IMR-90 (cell line): ENCODE measurements around the gene RIN1. TPM values are rescaled to one million over a fixed set of nuclear protein-coding genes. Genes with fewer than 3 reads are reported as not detected.

Experiments
- ATAC-seq: fragments of 200-7000 bp; cut with Tn5 transposase; 2 replicates; pipeline ENCODE4 v1.9.1; 2020; ENCODE audit warnings: low read depth, mild to moderate bottlenecking, moderate library complexity
- BruUV-seq: library from RNA; stranded (reverse); fragments of 400-500 nt; replicated peaks from 2 replicates; lab custom pipeline; 2021; lab: Mats Ljungman, UMichigan
- CTCF ChIA-PET: fragments of 300-600 bp; formaldehyde crosslinking; extraction: SDS; loops from one replicate; lab custom pipeline; 2021; ENCODE audit warnings: antibody characterized with exemption; lab: Yijun Ruan, JAX
- POLR2A ChIA-PET: fragments of 300-600 bp; sonication (Branson Sonifier 250); formaldehyde crosslinking; loops from one replicate; lab custom pipeline; 2022; ENCODE audit warnings: antibody characterized with exemption; ENCODE audit not compliant: unreplicated experiment; lab: Charles Lee
- DNase-seq: peaks from one replicate; pipeline ENCODE4 v3.0.0; 2013
- H2AFZ ChIP-seq: replicated peaks from 2 replicates; pipeline ENCODE3; 2013; ENCODE audit warnings: low read length, mild to moderate bottlenecking; ENCODE audit not compliant: poor library complexity
- H2AK5ac ChIP-seq: 2 replicates; pipeline ENCODE4 v1.6.1; 2013; ENCODE audit warnings: low read depth, low read length, inconsistent platforms
- H2AK9ac ChIP-seq: replicated peaks from 2 replicates; pipeline ENCODE3; 2013; ENCODE audit warnings: mild to moderate bottlenecking, low read depth, low read length, moderate library complexity; ENCODE audit not compliant: poor library complexity
- H2BK120ac ChIP-seq: 2 replicates; pipeline ENCODE4 v1.6.1; 2013; ENCODE audit warnings: low read depth, low read length, inconsistent platforms
- H2BK15ac ChIP-seq: 3 replicates; pipeline ENCODE4 v1.6.1; 2013; ENCODE audit warnings: low read depth, low read length, inconsistent platforms
- H2BK20ac ChIP-seq: 2 replicates; pipeline ENCODE4 v1.6.1; 2013; ENCODE audit warnings: low read depth, mild to moderate bottlenecking, inconsistent platforms, low read length, moderate library complexity
- H2BK5ac ChIP-seq: 2 replicates; pipeline ENCODE4 v1.6.1; 2013; ENCODE audit warnings: mild to moderate bottlenecking, low read depth, low read length, inconsistent platforms; ENCODE audit not compliant: poor library complexity, severe bottlenecking
- H3K14ac ChIP-seq: replicated peaks from 2 replicates; pipeline ENCODE4 v1.6.1; 2013; ENCODE audit warnings: low read depth, low read length, inconsistent platforms
- H3K18ac ChIP-seq: 2 replicates; pipeline ENCODE4 v1.6.1; 2013; ENCODE audit warnings: low read depth, low read length, control low read depth
- H3K23ac ChIP-seq: 2 replicates; pipeline ENCODE4 v1.6.1; 2013; ENCODE audit warnings: low read depth, low read length, inconsistent platforms
- H3K27ac ChIP-seq: 2 replicates; pipeline ENCODE4 v1.5.1; 2013; ENCODE audit warnings: mild to moderate bottlenecking, control low read depth, low read length; ENCODE audit not compliant: insufficient read depth
- H3K27me3 ChIP-seq: 2 replicates; pipeline ENCODE4 v1.6.1; 2013; ENCODE audit warnings: low read length; ENCODE audit not compliant: control insufficient read depth, insufficient read depth
- H3K36me3 ChIP-seq: 2 replicates; pipeline ENCODE4 v1.6.1; 2013; ENCODE audit warnings: low read length, mixed read lengths; ENCODE audit not compliant: control insufficient read depth, insufficient read depth
- H3K4ac ChIP-seq: 2 replicates; pipeline ENCODE4 v1.6.1; 2013; ENCODE audit warnings: low read depth, low read length, inconsistent platforms
- H3K4me1 ChIP-seq: 2 replicates; pipeline ENCODE4 v1.6.1; 2013; ENCODE audit warnings: low read length, mixed read lengths; ENCODE audit not compliant: control insufficient read depth, insufficient read depth
- H3K4me2 ChIP-seq: 2 replicates; pipeline ENCODE4 v1.6.1; 2013; ENCODE audit warnings: low read depth, mild to moderate bottlenecking, control low read depth, low read length, moderate library complexity
- H3K4me3 ChIP-seq: 2 replicates; pipeline ENCODE4 v1.5.1; 2013; ENCODE audit warnings: low read depth, mild to moderate bottlenecking, control low read depth, low read length, moderate library complexity; ENCODE audit not compliant: insufficient read depth
- H3K56ac ChIP-seq: 2 replicates; pipeline ENCODE4 v1.6.1; 2013; ENCODE audit warnings: low read length, inconsistent platforms; ENCODE audit not compliant: insufficient read depth; ENCODE audit errors: extremely low read depth
- H3K79me1 ChIP-seq, 2 experiments: 2 replicates each; pipeline ENCODE4 v1.6.1; 2013; ENCODE audit warnings: low read length in 2 of 2, inconsistent platforms in 1 of 2, low read depth in 1 of 2
- H3K9ac ChIP-seq: 2 replicates; pipeline ENCODE4 v1.6.1; 2013; ENCODE audit warnings: low read depth, low read length, control low read depth
- H3K9me1 ChIP-seq: 2 replicates; pipeline ENCODE4 v1.6.1; 2013; ENCODE audit warnings: low read length, inconsistent platforms; ENCODE audit not compliant: insufficient read depth
- H3K9me3 ChIP-seq: 2 replicates; pipeline ENCODE4 v1.6.1; 2013; ENCODE audit warnings: low read length; ENCODE audit not compliant: control insufficient read depth, insufficient read depth
- H4K20me1 ChIP-seq: 2 replicates; pipeline ENCODE4 v1.6.1; 2013; ENCODE audit warnings: low read length, inconsistent platforms; ENCODE audit not compliant: insufficient read depth
- H4K5ac ChIP-seq: 2 replicates; pipeline ENCODE4 v1.6.1; 2013; ENCODE audit warnings: mild to moderate bottlenecking, low read depth, low read length, control low read depth
- H4K8ac ChIP-seq, 2 experiments: 2 replicates each; pipeline ENCODE4 v1.6.1; 2013; ENCODE audit warnings: low read depth in 2 of 2, low read length in 2 of 2, control low read depth in 1 of 2, inconsistent platforms in 1 of 2
- H4K91ac ChIP-seq: 2 replicates; pipeline ENCODE4 v1.6.1; 2013; ENCODE audit warnings: low read depth, low read length, inconsistent platforms; ENCODE audit not compliant: insufficient read depth
- CEBPB ChIP-seq: IDR thresholded peaks from 2 replicates; pipeline ENCODE4 v1.6.1; 2012; ENCODE audit warnings: low read depth, low read length, improper control_type of control experiment
- CHD1 ChIP-seq: IDR thresholded peaks from 2 replicates; pipeline ENCODE4 v1.6.1; 2012; ENCODE audit warnings: low read depth, low read length, improper control_type of control experiment
- FOS ChIP-seq: fragments of 150-350 bp; IDR thresholded peaks from 2 replicates; pipeline ENCODE4 v1.6.1; 2016; ENCODE audit warnings: low read depth, low read length
- MAFK ChIP-seq: IDR thresholded peaks from 2 replicates; pipeline ENCODE4 v1.6.1; 2012; ENCODE audit warnings: low read depth, low read length, improper control_type of control experiment
- MAZ ChIP-seq: IDR thresholded peaks from 2 replicates; pipeline ENCODE4 v1.6.1; 2012; ENCODE audit warnings: low read depth, mild to moderate bottlenecking, low read length, improper control_type of control experiment, moderate library complexity, borderline replicate concordance
- MXI1 ChIP-seq: IDR thresholded peaks from 2 replicates; pipeline ENCODE4 v1.6.1; 2012; ENCODE audit warnings: low read depth, mild to moderate bottlenecking, low read length, moderate library complexity, borderline replicate concordance
- POLR2A ChIP-seq: IDR thresholded peaks from 2 replicates; pipeline ENCODE4 v1.6.1; 2012; ENCODE audit warnings: mild to moderate bottlenecking, low read depth, low read length
- RCOR1 ChIP-seq: IDR thresholded peaks from 2 replicates; pipeline ENCODE4 v1.6.1; 2012; ENCODE audit warnings: mild to moderate bottlenecking, low read length, improper control_type of control experiment; ENCODE audit not compliant: insufficient replicate concordance
- RFX5 ChIP-seq: IDR thresholded peaks from 2 replicates; pipeline ENCODE4 v1.8.0; 2012; ENCODE audit warnings: low read depth, mild to moderate bottlenecking, low read length, moderate library complexity
- WGBS, 2 experiments: methylation state at CpG; one replicate each; pipeline versions ENCODE4 v1.1.5 to v1.1.7; 2013; ENCODE audit warnings: missing lambda C conversion rate in 2 of 2; ENCODE audit not compliant: insufficient read length in 1 of 2; ENCODE audit errors: extremely low coverage in 2 of 2; 5-methylcytosine and 5-hydroxymethylcytosine counted together
- dilution Hi-C: fragments of 300-500 bp; cut with HindIII; formaldehyde crosslinking; loops from one replicate; pipeline ENCODE4 v1.14.3; 2018; ENCODE audit warnings: low sequenced_read_pairs; ENCODE audit not compliant: unreplicated experiment
- in situ Hi-C: fragments of 300-500 bp; cut with MboI; formaldehyde crosslinking; loops from 3 replicates; pipeline ENCODE4 v1.14.3; 2019; ENCODE audit warnings: low sequenced_read_pairs, inconsistent platforms, mixed read lengths
- intact Hi-C: fragments of 100-400 bp; cut with micrococcal nuclease; formaldehyde crosslinking; loops from 2 replicates; pipeline ENCODE4 v1.10.0; 2022
- polyA plus RNA-seq, 3 experiments: library from polyadenylated mRNA; depleted of rRNA; stranded (reverse); fragments of >200 nt; gene quantifications; 2 replicates each; pipeline ENCODE4 v1.2.3, GENCODE V29; 2012; ENCODE audit warnings: low replicate concordance in 1 of 3
- total RNA-seq: library from RNA; depleted of rRNA; stranded (reverse); fragments of >200 nt; gene quantifications from 2 replicates; pipeline ENCODE4 v1.2.3, GENCODE V29; 2012
- TF ChIP-seq, protein P1 (sequence below): conservative IDR thresholded peaks from 2 replicates; pipeline ENCODE4 v1.5.1; 2012; ENCODE audit warnings: mild to moderate bottlenecking, low read depth, low read length, improper control_type of control experiment
- TF ChIP-seq, protein P2 (sequence below): fragments of 150-350 bp; IDR thresholded peaks from 2 replicates; pipeline ENCODE4 v1.6.1; 2017; ENCODE audit warnings: mild to moderate bottlenecking, antibody characterized with exemption, low read length, low read depth

The RIN1 gene
- total and polyA plus RNA-seq, 2 of the 4 experiments (the other 2 are of a cell fraction): 9.9 to 20.8 TPM

GRCh38 chr11:66287211-66287888, 48.9 kb downstream of the RIN1 start (continued):
- no peak for TF ChIP-seq RCOR1

GRCh38 chr11:66286699-66287098, 49.5 kb downstream of the RIN1 start:
- no peak overlapping the region for H4K91ac ChIP-seq
- no peak for ATAC-seq
- no peak overlapping the region for H2BK20ac ChIP-seq
- H3K27me3 ChIP-seq: peaks cover 7% of the 10 kb centered on the region
- H2BK5ac ChIP-seq: no peak overlapping the region
- CTCF ChIA-PET: no interaction called here
- no TSS peak for BruUV-seq
- H3K4ac ChIP-seq: 0 out of 2 replicates have a peak overlapping the region, but pooled peaks have one; percentile 9
- no peak for TF ChIP-seq MAZ
- TF ChIP-seq, protein P1, sequence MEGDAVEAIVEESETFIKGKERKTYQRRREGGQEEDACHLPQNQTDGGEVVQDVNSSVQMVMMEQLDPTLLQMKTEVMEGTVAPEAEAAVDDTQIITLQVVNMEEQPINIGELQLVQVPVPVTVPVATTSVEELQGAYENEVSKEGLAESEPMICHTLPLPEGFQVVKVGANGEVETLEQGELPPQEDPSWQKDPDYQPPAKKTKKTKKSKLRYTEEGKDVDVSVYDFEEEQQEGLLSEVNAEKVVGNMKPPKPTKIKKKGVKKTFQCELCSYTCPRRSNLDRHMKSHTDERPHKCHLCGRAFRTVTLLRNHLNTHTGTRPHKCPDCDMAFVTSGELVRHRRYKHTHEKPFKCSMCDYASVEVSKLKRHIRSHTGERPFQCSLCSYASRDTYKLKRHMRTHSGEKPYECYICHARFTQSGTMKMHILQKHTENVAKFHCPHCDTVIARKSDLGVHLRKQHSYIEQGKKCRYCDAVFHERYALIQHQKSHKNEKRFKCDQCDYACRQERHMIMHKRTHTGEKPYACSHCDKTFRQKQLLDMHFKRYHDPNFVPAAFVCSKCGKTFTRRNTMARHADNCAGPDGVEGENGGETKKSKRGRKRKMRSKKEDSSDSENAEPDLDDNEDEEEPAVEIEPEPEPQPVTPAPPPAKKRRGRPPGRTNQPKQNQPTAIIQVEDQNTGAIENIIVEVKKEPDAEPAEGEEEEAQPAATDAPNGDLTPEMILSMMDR: no peak
- TF ChIP-seq MXI1: no peak
- TF ChIP-seq RFX5: no peak
- no peak for TF ChIP-seq FOS
- TF ChIP-seq POLR2A: no peak
- no peak for TF ChIP-seq MAFK
- TF ChIP-seq CEBPB: no peak
- TF ChIP-seq CHD1: no peak
- no peak for TF ChIP-seq RCOR1
- TF ChIP-seq, protein P2, sequence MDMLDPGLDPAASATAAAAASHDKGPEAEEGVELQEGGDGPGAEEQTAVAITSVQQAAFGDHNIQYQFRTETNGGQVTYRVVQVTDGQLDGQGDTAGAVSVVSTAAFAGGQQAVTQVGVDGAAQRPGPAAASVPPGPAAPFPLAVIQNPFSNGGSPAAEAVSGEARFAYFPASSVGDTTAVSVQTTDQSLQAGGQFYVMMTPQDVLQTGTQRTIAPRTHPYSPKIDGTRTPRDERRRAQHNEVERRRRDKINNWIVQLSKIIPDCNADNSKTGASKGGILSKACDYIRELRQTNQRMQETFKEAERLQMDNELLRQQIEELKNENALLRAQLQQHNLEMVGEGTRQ: no peak
- in situ Hi-C loops (no loop called here), intact Hi-C loops (no loop called here), dilution Hi-C loops (no loop called here)
- peaks cover 30% of the 10 kb centered on the region for H4K20me1 ChIP-seq
- H3K18ac ChIP-seq: no peak overlapping the region
- H3K79me1 ChIP-seq: peaks cover 15 to 44% of the 10 kb centered on the region in 2 experiments; a peak in 3 of 4 replicates
- H3K4me2 ChIP-seq: no peak overlapping the region
- no peak overlapping the region for H2BK15ac ChIP-seq
- H3K14ac ChIP-seq: no peak overlapping the region
- H3K9ac ChIP-seq: no peak overlapping the region
- peak overlapping the region; percentile 31; the same call in 1 of the 2 replicates for H3K23ac ChIP-seq
- H3K9me1 ChIP-seq: peaks cover 17% of the 10 kb centered on the region
- H2AK5ac ChIP-seq: 0 out of 2 replicates have a peak overlapping the region, but pooled peaks have one; percentile 15
- peaks cover 13% of the 10 kb centered on the region for H3K4me1 ChIP-seq
- no peak overlapping the region for H3K4me3 ChIP-seq
- H4K8ac ChIP-seq: no peak overlapping the region
- 100% methylated on average over 1 of the region's 5 CpGs; no CpG with 5 or more reads in 1 of the 2 experiments for WGBS, 2 experiments
- no peak overlapping the region for H4K5ac ChIP-seq
- H3K9me3 ChIP-seq: no peaks in the 10 kb centered on the region
- DNase-seq: no peak
- no peak overlapping the region for H3K56ac ChIP-seq
- H2AFZ ChIP-seq: peak overlapping the region; percentile 35
- H2AK9ac ChIP-seq: peak overlapping the region; percentile 66
- no peak overlapping the region for H3K27ac ChIP-seq
- peaks cover 16% of the 10 kb centered on the region; the same call in 1 of the 2 replicates for H3K36me3 ChIP-seq
- POLR2A ChIA-PET: no interaction called here
- H2BK120ac ChIP-seq: no peak overlapping the region
